Mesendoderm (in vitro differentiated cells): ENCODE measurements around the gene PITPNB.

Experiments used
- DNase-seq: peaks from one replicate; pipeline ENCODE4 v3.0.0; 2013
- H2AK5ac ChIP-seq: 2 replicates; pipeline ENCODE4 v1.6.1; 2013; ENCODE audit warnings: low read length, inconsistent platforms
- H2BK120ac ChIP-seq: 2 replicates; pipeline ENCODE4 v1.6.1; 2013; ENCODE audit warnings: low read depth, mild to moderate bottlenecking, low read length, moderate library complexity, mixed read lengths
- H2BK15ac ChIP-seq: replicated peaks from 2 replicates; pipeline ENCODE4 v1.6.1; 2013; ENCODE audit warnings: low read depth, mild to moderate bottlenecking, moderate library complexity
- H2BK5ac ChIP-seq: 2 replicates; pipeline ENCODE4 v1.6.1; 2013; ENCODE audit warnings: low read length, inconsistent platforms
- H3K18ac ChIP-seq: 2 replicates; pipeline ENCODE4 v1.6.1; 2013; ENCODE audit warnings: mild to moderate bottlenecking, low read length, mixed read lengths
- H3K23ac ChIP-seq: one replicate; pipeline ENCODE4 v1.6.1; 2013; ENCODE audit warnings: low read length
- H3K27ac ChIP-seq: 2 replicates; pipeline ENCODE4 v1.5.1; 2013; ENCODE audit warnings: low read depth, mild to moderate bottlenecking, inconsistent platforms, low read length, moderate library complexity
- H3K27me3 ChIP-seq: 2 replicates; pipeline ENCODE4 v1.6.1; 2013; ENCODE audit warnings: low read length, control low read depth, mild to moderate bottlenecking, inconsistent platforms; ENCODE audit not compliant: insufficient read depth, poor library complexity
- H3K36me3 ChIP-seq: 2 replicates; pipeline ENCODE4 v1.6.1; 2013; ENCODE audit warnings: low read length, inconsistent platforms; ENCODE audit not compliant: control insufficient read depth, insufficient read depth
- H3K4ac ChIP-seq: one replicate; pipeline ENCODE4 v1.6.1; 2013; ENCODE audit warnings: low read depth, mild to moderate bottlenecking, low read length, moderate library complexity
- H3K4me1 ChIP-seq: 2 replicates; pipeline ENCODE4 v1.6.1; 2013; ENCODE audit warnings: low read depth, low read length, inconsistent platforms; ENCODE audit not compliant: control insufficient read depth
- H3K4me2 ChIP-seq: 2 replicates; pipeline ENCODE4 v1.6.1; 2013; ENCODE audit warnings: low read length
- H3K4me3 ChIP-seq: 2 replicates; pipeline ENCODE4 v1.5.1; 2013; ENCODE audit warnings: mild to moderate bottlenecking, low read length
- H3K56ac ChIP-seq: one replicate; pipeline ENCODE4 v1.6.1; 2013; ENCODE audit warnings: low read length
- H3K79me1 ChIP-seq: 2 replicates; pipeline ENCODE4 v1.6.1; 2013; ENCODE audit warnings: low read length, inconsistent platforms
- H3K79me2 ChIP-seq: 2 replicates; pipeline ENCODE4 v1.6.1; 2013; ENCODE audit warnings: mild to moderate bottlenecking, low read length; ENCODE audit not compliant: control insufficient read depth, insufficient read depth
- H3K9ac ChIP-seq: 2 replicates; pipeline ENCODE4 v1.6.1; 2013; ENCODE audit warnings: low read length, inconsistent platforms
- H4K5ac ChIP-seq: one replicate; pipeline ENCODE4 v1.6.1; 2013; ENCODE audit warnings: low read length
- H4K8ac ChIP-seq: one replicate; pipeline ENCODE4 v1.6.1; 2013; ENCODE audit warnings: low read depth, mild to moderate bottlenecking, control low read depth, low read length, moderate library complexity
- WGBS: extraction: QIAGEN DNeasy Blood & Tissue Kit; methylation state at CpG from one replicate; pipeline ENCODE4 v1.1.7; 2013; ENCODE audit warnings: low lambda C conversion rate, missing lambda C conversion rate; ENCODE audit not compliant: insufficient coverage; ENCODE audit errors: extremely low coverage; 5-methylcytosine and 5-hydroxymethylcytosine counted together

PITPNB gene

DNA sequence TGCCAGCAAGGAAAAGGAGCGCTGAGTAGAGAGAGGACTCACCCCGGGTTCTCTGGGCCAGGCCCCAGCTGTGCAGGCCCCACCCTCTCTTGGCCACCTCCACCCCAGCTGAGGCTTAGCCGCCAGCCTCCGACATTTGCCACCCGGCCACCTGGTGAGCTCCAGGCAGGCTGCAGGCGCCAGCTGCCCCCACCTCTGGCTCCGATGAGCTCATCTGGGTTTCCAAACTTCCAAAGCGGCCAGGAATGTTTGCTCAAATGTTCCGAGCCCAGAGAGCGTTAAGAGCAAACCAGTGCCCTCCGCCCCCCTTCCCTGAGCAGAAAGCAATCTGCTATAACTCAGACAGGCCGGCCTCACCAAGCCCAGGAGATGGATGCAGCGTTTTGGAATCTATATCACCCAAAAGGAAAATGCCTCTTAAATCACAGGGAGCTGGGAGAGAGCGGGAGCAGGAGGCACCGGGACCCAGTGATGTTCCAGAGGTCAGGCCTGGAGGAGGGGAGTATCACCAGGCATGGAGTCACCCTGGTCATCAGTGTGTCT is 108.4 kb downstream of the PITPNB start:
- Histone ChIP-seq H3K27ac (no peak overlapping the region), H4K5ac (no peak overlapping the region), H2BK120ac (no peak overlapping the region), H3K79me1 (no peaks in the 10 kb centered on the region), H3K4me3 (no peak overlapping the region), H3K36me3 (no peaks in the 10 kb centered on the region), H2BK15ac (no peak overlapping the region), H3K79me2 (no peaks in the 10 kb centered on the region), H2BK5ac (no peak overlapping the region), H3K18ac (no peak overlapping the region), H3K4me2 (no peak overlapping the region), H3K4me1 (peaks cover 13% of the 10 kb centered on the region), H3K56ac (peak overlapping the region; percentile 66), H2AK5ac (no peak overlapping the region), H3K27me3 (no peaks in the 10 kb centered on the region), H3K9ac (peak overlapping the region; percentile 5), H3K23ac (no peak overlapping the region), H3K4ac (no peak overlapping the region), H4K8ac (no peak overlapping the region)
- no CpG with 5 or more reads among the region's 15 CpGs for WGBS
- peak; percentile 80 for DNase-seq

DNA sequence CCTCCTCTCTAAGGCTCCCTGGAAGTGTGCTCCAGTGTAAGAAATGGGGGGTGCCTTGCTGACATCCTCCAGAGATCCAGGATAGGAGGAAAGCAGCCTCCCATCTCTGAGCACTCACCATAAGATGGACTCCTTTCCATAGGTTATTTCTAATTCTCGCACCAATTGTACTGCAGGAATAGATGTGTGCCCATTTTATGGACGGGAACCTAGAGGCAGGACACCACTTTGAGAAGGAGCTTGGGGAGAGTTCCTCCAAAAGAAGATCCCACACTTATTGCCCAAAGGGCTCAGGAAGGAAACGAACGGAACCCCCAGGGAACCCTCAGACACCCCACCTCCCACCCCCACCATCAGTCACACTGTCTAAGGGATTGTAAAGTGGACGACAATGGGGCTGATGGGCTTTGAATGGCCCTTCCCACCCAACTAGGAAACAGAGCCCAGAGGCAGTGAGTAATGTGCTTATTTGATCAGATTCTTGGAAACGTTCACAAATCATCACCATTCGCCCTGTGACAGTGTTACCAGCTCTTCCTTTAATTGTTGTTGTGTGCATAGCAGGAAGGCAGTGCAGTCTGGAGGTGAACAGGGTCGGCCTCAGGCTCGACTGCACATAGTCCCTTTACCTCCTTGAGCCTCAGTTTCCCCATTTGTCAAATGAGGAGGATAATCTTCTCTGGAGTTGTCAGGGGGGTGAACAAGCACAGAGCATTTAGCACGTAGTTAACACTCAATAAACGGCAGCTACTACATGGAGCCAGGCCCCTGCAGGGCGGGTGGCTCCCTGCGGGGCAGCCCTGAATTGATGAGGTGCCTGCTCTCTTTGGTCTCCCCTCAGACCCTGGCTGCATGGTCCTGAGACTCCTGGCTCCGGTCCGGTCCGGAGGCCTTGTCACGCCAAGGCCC is 109.1 kb downstream of the PITPNB start:
- Histone ChIP-seq H4K5ac (no peak overlapping the region), H2BK15ac (no peak overlapping the region), H3K23ac (no peak overlapping the region), H3K56ac (peak overlapping the region; percentile 66), H3K79me1 (no peaks in the 10 kb centered on the region), H3K27ac (no peak overlapping the region), H2BK5ac (no peak overlapping the region), H2AK5ac (no peak overlapping the region), H3K27me3 (no peaks in the 10 kb centered on the region), H3K4me3 (no peak overlapping the region), H3K4ac (no peak overlapping the region), H2BK120ac (no peak overlapping the region), H4K8ac (no peak overlapping the region), H3K36me3 (no peaks in the 10 kb centered on the region), H3K9ac (no peak overlapping the region), H3K79me2 (no peaks in the 10 kb centered on the region), H3K4me2 (no peak overlapping the region), H3K4me1 (peaks cover 13% of the 10 kb centered on the region), H3K18ac (no peak overlapping the region)
- DNase-seq: peak; percentile 75
- WGBS: no CpG with 5 or more reads among the region's 17 CpGs

DNA sequence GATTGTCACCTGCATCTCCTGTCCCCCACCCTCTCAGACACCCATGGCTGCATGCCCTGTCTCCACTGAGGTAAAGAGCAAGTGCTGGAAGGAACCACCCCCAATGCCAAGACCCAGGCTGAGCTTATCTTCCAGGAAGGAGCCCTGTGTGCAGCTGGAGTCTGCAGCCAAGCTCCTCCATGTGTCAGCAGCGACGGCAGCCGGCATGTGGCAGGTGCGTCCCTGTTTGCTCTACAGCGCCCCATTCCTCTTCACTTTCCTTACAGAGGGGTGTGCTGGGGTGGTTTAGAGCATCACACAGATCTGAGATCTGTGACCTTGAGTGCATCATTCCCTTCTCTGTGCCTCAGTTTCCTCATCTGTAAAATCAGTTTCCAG is 109.8 kb downstream of the PITPNB start:
- H4K5ac ChIP-seq: no peak overlapping the region
- no peak overlapping the region for H2BK5ac ChIP-seq
- no peak overlapping the region for H2BK120ac ChIP-seq
- no peak overlapping the region for H3K27ac ChIP-seq
- H2AK5ac ChIP-seq: no peak overlapping the region
- H3K4me1 ChIP-seq: peaks cover 16% of the 10 kb centered on the region
- no peak overlapping the region for H3K18ac ChIP-seq
- no peak overlapping the region for H3K4me2 ChIP-seq
- H3K56ac ChIP-seq: no peak overlapping the region
- no peaks in the 10 kb centered on the region for H3K27me3 ChIP-seq
- H3K4me3 ChIP-seq: no peak overlapping the region
- H3K79me2 ChIP-seq: no peaks in the 10 kb centered on the region
- no peak overlapping the region for H4K8ac ChIP-seq
- H3K36me3 ChIP-seq: no peaks in the 10 kb centered on the region
- H2BK15ac ChIP-seq: no peak overlapping the region
- DNase-seq: peak; percentile 51
- H3K4ac ChIP-seq: no peak overlapping the region
- no peak overlapping the region for H3K23ac ChIP-seq
- no peaks in the 10 kb centered on the region for H3K79me1 ChIP-seq
- no CpG with 5 or more reads among the region's 5 CpGs for WGBS
- H3K9ac ChIP-seq: no peak overlapping the region

DNA sequence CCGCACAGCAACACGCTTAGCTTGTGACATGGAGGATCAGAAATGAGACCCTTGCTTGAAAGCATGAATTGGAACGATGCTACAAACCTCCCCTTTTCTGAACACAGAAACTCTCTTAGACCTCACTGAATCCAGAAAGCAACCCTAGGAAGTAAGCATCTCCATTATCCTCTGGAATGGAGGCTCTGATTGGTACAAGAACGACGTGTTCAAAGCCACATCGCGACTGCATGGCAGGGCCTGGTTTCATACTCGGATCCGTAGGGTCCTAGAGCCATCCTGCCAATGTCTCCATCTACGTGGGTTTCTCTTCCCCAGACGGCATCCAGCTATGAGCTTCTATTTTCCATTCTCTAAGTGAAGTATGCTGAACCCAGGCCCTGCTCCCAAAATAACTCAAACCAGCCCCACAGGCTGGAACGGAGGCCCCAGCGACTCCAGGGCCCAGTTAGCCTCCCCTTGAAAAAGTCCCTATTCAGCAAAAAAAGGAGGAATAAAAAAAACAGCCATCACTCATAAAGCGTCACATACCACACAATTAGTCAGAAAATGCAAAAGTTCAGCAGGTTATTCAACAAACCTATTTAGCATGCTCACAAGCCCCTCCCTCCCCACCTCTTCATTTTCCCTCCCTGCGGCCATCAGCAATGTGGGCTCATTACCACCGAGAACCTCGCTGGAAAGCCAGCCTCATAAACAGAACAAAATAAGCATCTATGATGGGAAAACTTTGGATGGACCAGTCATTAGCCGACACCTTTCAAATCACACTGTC is 110.4 kb downstream of the PITPNB start:
- no peak overlapping the region for H4K8ac ChIP-seq
- WGBS: no CpG with 5 or more reads among the region's 18 CpGs
- H3K4me2 ChIP-seq: no peak overlapping the region
- no peak overlapping the region for H3K27ac ChIP-seq
- H3K4me3 ChIP-seq: no peak overlapping the region
- H3K79me1 ChIP-seq: no peaks in the 10 kb centered on the region
- no peak for DNase-seq
- H2AK5ac ChIP-seq: no peak overlapping the region
- H3K18ac ChIP-seq: no peak overlapping the region
- H3K9ac ChIP-seq: no peak overlapping the region
- H2BK15ac ChIP-seq: no peak overlapping the region
- H3K56ac ChIP-seq: no peak overlapping the region
- no peak overlapping the region for H4K5ac ChIP-seq
- H2BK120ac ChIP-seq: no peak overlapping the region
- H3K4me1 ChIP-seq: peaks cover 16% of the 10 kb centered on the region
- H3K79me2 ChIP-seq: no peaks in the 10 kb centered on the region
- no peaks in the 10 kb centered on the region for H3K36me3 ChIP-seq
- H3K4ac ChIP-seq: no peak overlapping the region
- no peak overlapping the region for H3K23ac ChIP-seq
- no peaks in the 10 kb centered on the region for H3K27me3 ChIP-seq
- no peak overlapping the region for H2BK5ac ChIP-seq

DNA sequence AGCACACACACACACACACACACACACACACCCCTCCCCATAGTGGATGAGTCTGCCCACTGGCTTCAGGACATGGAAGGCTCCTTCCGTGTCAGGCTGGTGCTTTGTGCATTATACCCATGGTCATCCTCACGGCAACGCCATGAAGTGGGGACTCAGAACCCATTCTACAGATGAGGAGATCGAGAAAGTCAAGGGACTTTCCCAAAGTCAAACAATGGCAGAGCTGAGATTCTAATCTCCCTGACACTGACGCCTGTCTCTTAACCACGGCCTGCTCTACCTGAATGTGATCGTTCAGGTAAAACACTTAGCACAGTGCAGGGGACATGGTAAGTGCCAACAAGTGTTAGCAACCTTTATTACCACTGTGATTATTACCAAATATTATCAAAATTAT is 113.2 kb downstream of the PITPNB start:
- Histone ChIP-seq H3K18ac (no peak overlapping the region), H3K56ac (no peak overlapping the region), H3K4me2 (no peak overlapping the region), H3K36me3 (no peaks in the 10 kb centered on the region), H4K8ac (no peak overlapping the region), H3K27ac (no peak overlapping the region), H3K4ac (no peak overlapping the region), H2BK120ac (no peak overlapping the region), H3K4me1 (peaks cover 12% of the 10 kb centered on the region), H3K4me3 (no peak overlapping the region), H3K27me3 (peaks cover 2% of the 10 kb centered on the region), H2BK5ac (no peak overlapping the region), H3K23ac (no peak overlapping the region), H3K9ac (no peak overlapping the region), H3K79me1 (no peaks in the 10 kb centered on the region), H3K79me2 (no peaks in the 10 kb centered on the region), H2BK15ac (no peak overlapping the region), H2AK5ac (no peak overlapping the region), H4K5ac (no peak overlapping the region)
- no peak for DNase-seq
- WGBS: no CpG with 5 or more reads among the region's 7 CpGs
